T1000 (cell line): ENCODE results near the gene HDAC7.
A peak's percentile ranks its signal among the peaks of the same experiment; 100 is the strongest.
"Not testable (repeated sequence)": the region's sequence is repeated elsewhere in the genome, so short reads cannot be mapped to it uniquely, and the experiment has no call there.

ENCODE experiments used
- DNase-seq: peaks from one replicate; lab custom pipeline; 2025; ENCODE audit warnings: mixed read lengths; lab: John Stamatoyannopoulos, UW

The HDAC7 gene

GRCh38 chr12:47828976-47829482, 9.3 kb upstream of the HDAC7 start:
- DNase-seq: peak; percentile 83

- no peak for DNase-seq
These were observed 8.6 kb upstream of the HDAC7 start for GRCh38 chr12:47828008-47828975.

DNA sequence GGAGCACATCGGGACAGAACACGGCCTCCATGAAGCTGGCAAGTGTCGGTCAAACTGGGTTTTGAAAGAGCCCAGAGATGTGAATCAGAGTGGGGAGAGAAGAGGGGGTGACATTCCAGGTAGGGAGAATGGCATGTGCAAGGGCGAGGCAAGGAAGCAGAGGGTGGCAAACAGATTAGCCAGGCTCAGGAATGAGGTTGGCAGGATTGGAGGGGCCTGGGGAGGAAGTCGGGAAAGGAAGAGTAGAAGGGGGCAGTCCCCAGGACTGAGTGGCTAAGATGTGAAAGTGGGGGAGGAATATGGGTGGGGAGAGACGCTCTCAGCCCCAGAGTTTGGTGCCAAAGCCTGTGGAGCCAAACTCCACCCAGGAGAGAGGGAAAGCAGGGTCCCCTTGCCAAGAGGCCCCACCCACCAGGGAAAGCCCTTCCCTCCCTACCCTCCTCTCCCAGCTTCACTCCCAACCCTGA, 5.5 kb upstream of the HDAC7 start:
- no peak for DNase-seq

DNA sequence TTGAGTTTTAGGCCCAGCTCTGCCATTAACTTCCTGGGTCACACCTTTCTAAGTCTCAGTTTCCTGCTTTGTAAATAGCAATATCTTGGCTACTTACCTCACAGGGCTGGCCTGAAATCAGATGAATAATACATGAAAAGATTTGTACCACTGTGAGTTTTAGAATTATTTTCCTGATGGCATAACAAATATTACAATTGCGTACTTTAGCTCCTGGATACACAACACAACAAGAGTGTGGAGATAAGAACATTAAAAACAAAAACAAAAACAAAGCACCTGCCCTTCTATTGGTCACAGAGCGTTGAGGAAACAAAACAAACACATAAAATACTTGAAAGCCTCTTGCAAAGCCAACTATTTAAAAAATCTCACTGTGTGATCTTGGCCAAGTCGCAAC, 4.9 kb upstream of the HDAC7 start:
- no peak for DNase-seq

GRCh38 chr12:47824198-47824597, 4.5 kb upstream of the HDAC7 start:
- no peak for DNase-seq

DNA sequence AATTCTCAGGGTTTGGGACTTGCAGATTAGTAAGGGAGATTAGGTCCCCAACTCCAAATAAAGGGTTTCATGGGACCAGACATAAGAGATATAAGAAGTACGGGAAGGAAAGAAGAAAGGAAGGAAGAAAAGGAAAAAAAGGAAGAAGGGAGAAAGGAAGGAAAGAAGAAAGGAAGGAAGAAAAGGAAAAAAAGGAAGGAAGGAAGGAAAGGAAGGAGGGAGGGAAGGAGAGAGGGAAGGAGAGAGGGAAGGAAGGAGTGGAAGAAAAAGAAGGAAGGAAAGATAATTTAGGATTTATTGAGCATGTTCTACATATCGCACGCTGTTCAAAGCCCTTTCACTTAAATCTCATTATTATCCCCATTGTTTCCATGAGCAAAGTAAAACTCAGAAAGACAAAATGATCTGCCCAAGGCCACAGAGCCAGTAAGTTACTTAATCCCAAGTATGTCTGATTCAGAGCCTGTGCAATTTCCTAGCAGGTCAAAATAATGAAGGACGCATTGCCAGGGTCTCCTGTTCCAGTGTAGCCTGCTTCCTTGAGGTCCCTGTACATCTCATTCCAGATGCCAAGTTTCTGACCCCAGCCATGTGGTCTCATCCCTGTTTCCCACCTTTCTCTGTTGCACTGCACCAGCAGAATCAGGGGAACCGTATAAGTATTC, 3.9 kb upstream of the HDAC7 start:
- no peak for DNase-seq

DNA sequence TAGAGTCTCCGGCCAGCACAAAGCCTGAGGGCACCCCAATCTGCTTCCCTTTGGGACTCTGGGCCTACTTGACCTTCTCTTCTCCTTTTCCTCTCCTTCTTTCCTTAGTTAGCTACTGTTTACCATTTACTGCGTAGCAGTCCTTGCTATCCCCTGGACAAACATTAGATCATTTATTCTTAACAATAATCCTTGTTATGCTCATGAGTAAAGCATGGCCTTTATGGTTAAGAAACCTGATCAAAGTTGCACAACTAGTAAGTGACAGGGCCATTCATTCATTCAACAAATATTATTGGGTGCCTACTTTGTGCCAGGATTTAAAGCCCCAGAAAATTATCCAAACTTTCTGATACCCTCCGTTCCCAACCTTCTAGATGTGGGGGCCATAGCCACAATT, 3.2 kb upstream of the HDAC7 start:
- DNase-seq: no peak

DNA sequence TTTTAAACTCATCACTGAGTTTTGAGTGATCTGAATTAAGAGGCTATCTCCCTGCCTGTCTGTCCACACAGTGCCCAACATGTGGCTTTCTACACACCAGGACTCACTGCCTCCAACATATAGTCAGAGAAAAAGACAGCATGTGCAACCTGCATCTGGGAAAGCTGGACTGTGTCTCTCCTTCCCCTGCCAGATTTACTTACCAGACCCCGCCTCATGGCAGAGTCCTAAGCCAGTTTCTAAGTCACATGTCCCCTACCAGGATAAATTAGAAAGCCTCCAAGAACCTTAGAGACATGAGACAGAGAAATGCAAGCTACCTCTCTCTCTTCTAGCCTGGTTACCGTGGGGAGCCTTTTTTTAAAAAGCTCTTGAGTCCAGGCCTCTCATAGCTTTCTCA, 2.7 kb upstream of the HDAC7 start:
- DNase-seq: no peak

DNA sequence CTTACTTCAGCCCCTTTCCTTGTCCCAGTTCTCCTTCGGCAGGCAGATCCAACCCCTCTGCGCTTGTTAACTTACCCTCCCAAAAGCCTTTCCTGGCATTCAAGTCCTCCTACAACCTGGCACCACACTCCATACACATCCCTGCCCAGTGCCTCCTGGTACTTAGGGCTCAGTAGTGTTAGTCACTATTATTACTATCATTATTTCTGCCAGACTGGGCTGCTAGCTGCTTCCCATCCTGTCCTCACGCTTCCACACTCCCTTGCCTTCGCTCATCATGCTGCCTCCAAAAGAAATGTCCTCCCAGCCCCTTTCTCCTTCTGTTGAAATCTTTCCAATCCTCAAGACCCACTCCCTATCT, 1.6 kb upstream of the HDAC7 start:
- no peak for DNase-seq

GRCh38 chr12:47820631-47821345, 1.1 kb upstream of the HDAC7 start:
- DNase-seq: peak; percentile 74

- no peak for DNase-seq
These were observed 386 bp downstream of the HDAC7 start for GRCh38 chr12:47819138-47819895.

GRCh38 chr12:47818467-47819137, 1.1 kb downstream of the HDAC7 start:
- DNase-seq: no peak

- no peak for DNase-seq
These were observed 1.7 kb downstream of the HDAC7 start for GRCh38 chr12:47818007-47818376.

GRCh38 chr12:47817272-47818006, 2.3 kb downstream of the HDAC7 start:
- DNase-seq: no peak

GRCh38 chr12:47816403-47817271, 3.1 kb downstream of the HDAC7 start:
- DNase-seq: no peak

GRCh38 chr12:47815447-47815846, 4.3 kb downstream of the HDAC7 start:
- not testable (repeated sequence) for DNase-seq

GRCh38 chr12:47814539-47815170, 5.0 kb downstream of the HDAC7 start:
- no peak for DNase-seq

- no peak for DNase-seq
These were observed 6.0 kb downstream of the HDAC7 start for GRCh38 chr12:47813511-47814196.
